HG02970 (cell line): ENCODE results near the gene EXOSC7.

Source experiments
- ATAC-seq: cut with Tn5 transposase; IDR thresholded peaks from one replicate; pipeline ENCODE4 v1.9.1; 2021; ENCODE audit warnings: mild to moderate bottlenecking, moderate library complexity, moderate number of reproducible peaks; ENCODE audit not compliant: unreplicated experiment, low FRiP score

EXOSC7 gene

GRCh38 chr3:45020534-45020933 lies 44.5 kb downstream of the EXOSC7 start:
- ATAC-seq, result no peak

- no peak for ATAC-seq
These were observed 45.7 kb downstream of the EXOSC7 start for GRCh38 chr3:45021524-45022297.

GRCh38 chr3:45023675-45024074 lies 47.6 kb downstream of the EXOSC7 start:
- no peak for ATAC-seq

- no peak for ATAC-seq
These were observed 48.7 kb downstream of the EXOSC7 start for GRCh38 chr3:45024542-45025255.

GRCh38 chr3:45026038-45026437 lies 50.0 kb downstream of the EXOSC7 start, which contains the start of gene CLEC3B:
CLEC3B (plus strand) TSS chr3:45026303; CDS start chr3:45026363, 60 bp downstream.
- ATAC-seq, result no peak

- no peak for ATAC-seq
These were observed 50.9 kb downstream of the EXOSC7 start for GRCh38 chr3:45026957-45027356.

- no peak for ATAC-seq
These were observed 51.4 kb downstream of the EXOSC7 start for GRCh38 chr3:45027441-45027840.

GRCh38 chr3:45029216-45029615 lies 53.2 kb downstream of the EXOSC7 start:
- no peak for ATAC-seq

GRCh38 chr3:45029661-45030060 lies 53.6 kb downstream of the EXOSC7 start:
- no peak for ATAC-seq

GRCh38 chr3:45031531-45031930 lies 55.5 kb downstream of the EXOSC7 start:
- no peak for ATAC-seq

GRCh38 chr3:45032113-45032512 lies 56.1 kb downstream of the EXOSC7 start:
- ATAC-seq, result no peak

GRCh38 chr3:45033791-45034190 lies 57.7 kb downstream of the EXOSC7 start:
- no peak for ATAC-seq

GRCh38 chr3:45034612-45035252 lies 58.7 kb downstream of the EXOSC7 start:
- ATAC-seq, result no peak

GRCh38 chr3:45035441-45036301 lies 59.6 kb downstream of the EXOSC7 start:
- ATAC-seq, result no peak

- peak; percentile 44 for ATAC-seq
These were observed 61.8 kb downstream of the EXOSC7 start for GRCh38 chr3:45037720-45038455.

GRCh38 chr3:45041666-45042065 lies 65.6 kb downstream of the EXOSC7 start:
- ATAC-seq, result no peak

GRCh38 chr3:45042162-45042561 lies 66.1 kb downstream of the EXOSC7 start:
- no peak for ATAC-seq

GRCh38 chr3:45043728-45044299 lies 67.8 kb downstream of the EXOSC7 start:
- no peak for ATAC-seq

- ATAC-seq, result no peak
These were observed 72.2 kb downstream of the EXOSC7 start for GRCh38 chr3:45048244-45048643.
